GM21360 (cell line): ENCODE measurements around the gene WNT7A.

ENCODE experiments used
- ATAC-seq: cut with Tn5 transposase; IDR thresholded peaks from one replicate; pipeline ENCODE4 v1.9.1; 2021; ENCODE audit warnings: mild to moderate bottlenecking, moderate library complexity; ENCODE audit not compliant: unreplicated experiment

The WNT7A gene

GRCh38 chr3:13831386-13831996, 48.4 kb downstream of the WNT7A start:
- ATAC-seq: no peak

- no peak for ATAC-seq
Observed at GRCh38 chr3:13829311-13829710, 50.6 kb downstream of the WNT7A start.

- ATAC-seq: no peak
Observed at GRCh38 chr3:13828501-13829265, 51.2 kb downstream of the WNT7A start.

- no peak for ATAC-seq
Observed at GRCh38 chr3:13827699-13828098, 52.2 kb downstream of the WNT7A start.

- no peak for ATAC-seq
Observed at GRCh38 chr3:13827256-13827655, 52.6 kb downstream of the WNT7A start.

- ATAC-seq: no peak
Observed at GRCh38 chr3:13826672-13827071, 53.2 kb downstream of the WNT7A start.

GRCh38 chr3:13825821-13826220, 54.0 kb downstream of the WNT7A start:
- no peak for ATAC-seq

- no peak for ATAC-seq
Observed at GRCh38 chr3:13825311-13825579, 54.6 kb downstream of the WNT7A start.

GRCh38 chr3:13824521-13825310, 55.2 kb downstream of the WNT7A start:
- ATAC-seq: no peak

GRCh38 chr3:13823692-13824091, 56.2 kb downstream of the WNT7A start:
- no peak for ATAC-seq

- ATAC-seq: no peak
Observed at GRCh38 chr3:13822871-13823585, 56.8 kb downstream of the WNT7A start.

- no peak for ATAC-seq
Observed at GRCh38 chr3:13822042-13822441, 57.8 kb downstream of the WNT7A start.

GRCh38 chr3:13821126-13821525, 58.7 kb downstream of the WNT7A start:
- no peak for ATAC-seq

GRCh38 chr3:13818919-13819318, 61.0 kb downstream of the WNT7A start:
- ATAC-seq: no peak

GRCh38 chr3:13815088-13815683, 64.7 kb downstream of the WNT7A start:
- ATAC-seq: no peak

- ATAC-seq: no peak
Observed at GRCh38 chr3:13812034-13812471, 67.8 kb downstream of the WNT7A start.

- ATAC-seq: no peak
Observed at GRCh38 chr3:13811614-13812013, 68.3 kb downstream of the WNT7A start.

GRCh38 chr3:13808550-13808949, 71.3 kb downstream of the WNT7A start:
- no peak for ATAC-seq

- ATAC-seq: no peak
Observed at GRCh38 chr3:13801361-13802204, 78.3 kb downstream of the WNT7A start.

- no peak for ATAC-seq
Observed at GRCh38 chr3:13800064-13800463, 79.8 kb downstream of the WNT7A start.
